GM19328 (cell line): ENCODE measurements around the gene STK4.
"Not testable (repeated sequence)": the region's sequence is repeated elsewhere in the genome, so short reads cannot be mapped to it uniquely, and the experiment has no call there.

Experiments used
- ATAC-seq: cut with Tn5 transposase; IDR thresholded peaks from one replicate; pipeline ENCODE4 v1.9.1; 2021; ENCODE audit warnings: mild to moderate bottlenecking, moderate library complexity; ENCODE audit not compliant: unreplicated experiment

The STK4 gene

DNA sequence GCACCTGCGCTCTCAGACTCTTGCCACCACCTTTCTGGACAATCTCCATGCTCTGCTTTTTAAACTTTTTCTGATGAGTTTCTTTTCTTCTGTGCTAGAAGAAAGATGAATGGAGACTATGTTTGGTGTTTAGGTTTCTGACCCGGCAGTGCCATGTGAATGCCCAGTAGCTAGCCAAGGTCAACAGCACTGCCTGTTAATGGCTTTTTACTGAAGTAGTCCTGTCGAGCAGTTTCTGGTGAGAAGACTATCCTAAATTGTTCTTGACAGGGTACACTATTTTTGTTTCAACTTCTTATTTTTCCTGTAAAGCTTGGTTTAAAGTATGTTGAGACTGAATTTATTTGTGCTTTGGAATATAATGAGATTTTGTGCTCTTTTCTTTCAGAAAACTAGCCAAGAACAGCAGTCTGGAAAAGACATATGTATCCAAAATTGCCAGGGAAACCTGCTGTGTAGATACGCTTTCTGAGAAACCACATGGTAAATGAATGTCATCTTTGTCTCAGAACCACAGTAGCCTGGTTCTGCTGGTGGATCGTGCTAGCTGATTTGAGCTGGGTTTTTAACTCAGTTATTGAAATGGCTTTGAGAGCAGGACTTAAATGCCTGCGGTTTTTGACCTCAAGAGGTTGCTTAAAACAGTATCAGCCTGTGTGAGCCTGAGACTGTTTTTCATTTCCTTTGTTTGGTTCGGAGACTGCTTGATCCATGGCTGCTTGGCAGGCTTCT lies 86.6 kb downstream of the STK4 start:
- ATAC-seq, result no peak

GRCh38 chr20:45053430-45054351 lies 87.4 kb downstream of the STK4 start:
- ATAC-seq, result no peak

DNA sequence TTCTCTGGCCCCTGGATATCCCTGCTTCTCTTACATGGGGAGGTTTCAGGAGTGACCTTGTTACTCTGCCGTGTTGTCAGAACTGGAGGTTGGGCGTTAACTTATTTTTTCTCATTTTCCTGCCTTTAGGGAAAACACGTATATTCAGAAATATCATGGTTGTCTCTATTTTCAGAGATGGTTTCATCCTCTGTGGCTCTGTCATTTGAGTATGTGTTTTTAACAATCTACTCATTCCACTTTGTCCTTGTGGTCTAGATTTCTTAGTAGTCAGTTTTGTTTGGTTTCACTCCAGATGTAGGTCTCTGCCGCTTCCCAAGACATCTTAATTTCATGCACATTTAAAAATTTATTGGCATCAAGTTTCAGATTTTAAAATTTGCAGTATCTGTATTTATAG lies 88.7 kb downstream of the STK4 start:
- no peak for ATAC-seq

DNA sequence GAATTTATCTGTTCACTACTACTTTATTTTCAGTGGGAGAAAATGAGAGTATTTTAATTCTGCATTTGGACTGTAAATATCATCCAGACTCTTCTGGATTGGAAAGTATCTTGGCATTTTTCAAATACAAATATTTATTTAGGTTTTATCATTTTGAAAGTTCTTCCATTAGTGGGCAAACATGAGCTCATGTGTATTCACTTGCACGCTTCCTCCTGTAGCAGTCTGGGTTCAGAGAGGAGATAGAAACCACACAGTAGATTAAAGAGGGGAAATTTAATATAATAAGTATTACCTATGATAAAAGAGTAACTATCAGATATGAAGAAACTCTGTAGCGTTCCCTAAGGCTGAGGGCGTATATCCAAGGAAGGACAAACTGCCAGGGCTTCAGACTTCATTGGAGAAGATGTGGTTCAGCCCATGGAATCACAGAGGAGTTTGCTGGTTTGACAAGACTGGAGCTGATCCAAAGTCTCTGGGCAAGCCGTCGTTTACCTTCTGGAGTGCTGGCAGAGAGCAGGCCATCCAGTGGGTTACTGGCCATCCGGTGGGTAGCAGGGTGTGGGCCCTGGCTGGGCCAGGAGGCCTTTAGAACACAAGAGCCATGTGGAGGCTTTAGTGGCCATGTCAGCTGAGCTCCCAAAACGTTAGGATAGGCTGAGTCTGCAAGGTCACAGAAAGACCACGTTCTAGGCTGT lies 90.3 kb downstream of the STK4 start:
- ATAC-seq, result no peak

DNA sequence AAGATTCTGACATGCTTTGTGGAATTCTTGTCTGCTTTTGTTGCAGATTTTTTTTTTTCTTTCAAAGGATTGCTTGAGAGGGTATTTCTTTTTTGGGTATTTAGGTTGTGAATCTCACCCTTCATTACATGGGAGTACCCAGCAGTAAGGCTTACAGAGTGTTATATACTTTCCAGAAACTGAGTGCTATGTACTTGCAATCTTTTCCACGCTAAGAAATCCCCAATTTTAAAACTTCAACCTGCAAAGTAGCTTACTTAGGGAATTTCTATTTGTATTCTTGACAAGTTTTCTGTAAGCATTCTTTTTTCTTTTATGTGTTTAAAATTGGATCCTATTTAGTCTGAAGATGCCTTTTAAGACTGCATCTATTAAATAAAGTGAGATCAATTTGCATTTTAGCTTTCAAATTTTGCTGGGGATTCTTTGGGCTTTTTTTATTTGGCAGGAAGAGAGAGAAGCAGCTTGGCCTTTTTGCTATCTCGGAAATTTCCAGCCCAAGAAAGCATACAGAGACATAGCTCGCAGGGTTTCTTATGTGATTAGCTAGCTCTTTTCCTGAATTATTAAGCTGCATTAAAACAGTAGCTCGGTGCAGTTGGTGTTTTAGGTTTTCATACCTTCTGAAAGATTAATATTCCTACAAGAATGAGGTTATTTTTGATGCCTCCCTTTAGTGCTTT lies 92.0 kb downstream of the STK4 start:
- no peak for ATAC-seq

DNA sequence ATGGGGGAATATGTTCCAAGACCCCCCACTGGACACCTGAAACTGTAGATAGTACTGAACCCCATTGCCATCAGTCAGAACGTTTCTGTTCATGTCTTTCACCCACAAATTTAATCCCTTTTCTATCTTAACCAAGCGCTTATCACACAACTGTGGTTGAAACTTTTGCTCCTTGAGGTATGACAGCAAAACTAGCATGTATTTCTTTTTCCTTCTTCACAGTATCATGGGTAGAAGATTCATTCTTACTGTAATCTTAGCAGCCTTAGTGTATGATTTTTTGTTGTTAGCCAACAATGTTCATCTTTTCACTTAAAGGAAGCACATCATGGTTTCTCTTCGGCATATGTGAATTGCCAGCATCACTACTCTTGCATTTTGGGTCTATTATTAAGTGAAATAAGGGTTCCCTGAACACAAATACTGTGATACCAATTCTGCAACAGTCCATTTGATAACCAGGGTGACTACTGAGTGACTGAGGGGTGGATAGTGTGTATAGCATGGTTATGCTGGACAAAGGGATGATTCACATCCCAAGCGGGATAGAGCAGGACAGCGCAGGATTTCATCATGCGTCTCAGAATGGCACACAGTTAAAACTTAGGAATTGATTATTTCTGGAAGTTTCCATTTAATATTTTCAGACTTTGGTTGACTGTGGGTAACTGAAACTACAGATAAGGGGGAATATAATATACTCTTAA lies 92.9 kb downstream of the STK4 start:
- no peak for ATAC-seq

GRCh38 chr20:45060294-45060693 lies 94.0 kb downstream of the STK4 start:
- no peak for ATAC-seq

DNA sequence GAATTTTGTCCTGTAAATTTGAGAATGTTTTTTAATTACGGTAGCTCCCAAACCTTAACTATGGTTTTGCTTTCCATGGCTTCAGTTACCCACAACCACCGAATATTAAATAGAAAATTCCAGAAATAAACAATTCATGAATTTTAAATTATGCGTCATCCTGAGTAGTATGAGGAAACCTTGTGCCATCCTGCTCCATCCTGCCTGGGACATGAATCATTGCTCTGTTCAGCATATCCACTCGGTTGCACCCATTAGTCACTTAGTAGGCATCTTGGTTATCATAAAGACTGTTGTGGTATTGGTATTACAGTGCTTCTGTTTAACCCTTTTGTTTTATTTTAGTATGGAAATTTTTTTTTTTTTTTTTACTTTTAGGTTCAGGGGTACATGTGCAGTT lies 94.9 kb downstream of the STK4 start:
- no peak for ATAC-seq

DNA sequence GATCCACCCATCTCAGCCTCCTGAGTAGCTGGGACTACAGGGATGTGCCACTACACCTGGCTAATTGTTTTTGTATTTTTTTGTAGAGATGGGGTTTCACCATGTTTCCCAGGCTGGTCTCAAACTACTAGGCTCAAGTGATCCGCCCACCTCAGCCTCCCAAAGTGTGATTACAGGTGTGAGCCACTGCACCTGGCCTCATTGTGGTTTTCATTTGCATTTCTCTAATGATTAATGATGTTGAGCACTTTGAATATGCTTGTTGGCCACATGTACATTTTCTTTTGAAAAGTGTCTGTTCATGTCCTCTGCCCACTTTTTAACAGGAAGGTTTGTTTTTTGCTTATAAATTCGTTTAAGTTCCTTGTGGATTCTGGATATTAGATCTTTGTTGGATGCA lies 96.8 kb downstream of the STK4 start:
- not testable (repeated sequence) for ATAC-seq

DNA sequence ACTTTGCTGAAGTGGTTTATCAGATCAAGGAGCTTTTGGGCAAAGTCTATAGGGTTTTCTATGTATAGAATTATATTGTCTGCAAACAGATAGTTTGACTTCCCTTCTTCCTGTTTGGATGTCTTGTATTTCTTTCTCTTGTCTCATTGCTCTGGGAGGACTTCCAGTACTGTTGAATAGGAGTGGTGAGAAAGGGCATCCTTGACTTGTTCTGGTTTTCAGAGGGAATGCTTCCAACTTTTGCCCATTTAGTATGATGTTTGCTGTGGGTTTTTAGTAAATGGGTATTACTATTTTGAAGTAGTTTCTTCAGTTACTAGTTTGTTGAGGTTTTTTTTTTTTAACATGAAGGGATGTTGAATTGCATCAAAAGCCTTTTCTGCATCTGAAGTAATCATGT lies 98.5 kb downstream of the STK4 start:
- no peak for ATAC-seq

- ATAC-seq, result no peak
Observed at GRCh38 chr20:45066372-45066771, 100.1 kb downstream of the STK4 start.

- ATAC-seq, result no peak
Observed at GRCh38 chr20:45067087-45067486, 100.8 kb downstream of the STK4 start.

GRCh38 chr20:45067558-45067957 lies 101.2 kb downstream of the STK4 start:
- no peak for ATAC-seq

DNA sequence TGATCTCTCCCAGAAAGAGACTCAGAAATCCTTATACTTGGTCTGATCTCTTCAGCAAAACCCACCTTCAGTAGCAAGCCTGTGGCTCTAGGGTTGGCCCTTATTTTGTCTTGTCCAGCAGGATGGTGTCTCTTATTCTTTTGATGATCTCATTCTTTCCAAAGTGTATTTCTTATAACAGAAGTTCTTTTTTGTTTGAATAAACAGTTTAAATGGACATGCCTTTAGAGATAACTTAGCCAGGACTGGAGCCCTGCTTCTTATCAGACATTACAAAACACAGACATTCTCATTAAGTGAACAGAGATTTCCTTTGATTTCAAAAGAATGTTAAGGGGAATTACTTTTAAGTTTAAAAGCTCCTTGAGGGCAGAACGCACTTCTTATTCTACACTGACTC lies 102.9 kb downstream of the STK4 start:
- ATAC-seq, result no peak

GRCh38 chr20:45070932-45071632 lies 104.8 kb downstream of the STK4 start:
- ATAC-seq, result no peak

GRCh38 chr20:45072066-45072465 lies 105.8 kb downstream of the STK4 start:
- no peak for ATAC-seq

- no peak for ATAC-seq
Observed at GRCh38 chr20:45073221-45073620, 106.9 kb downstream of the STK4 start.

GRCh38 chr20:45077559-45077958 lies 111.2 kb downstream of the STK4 start:
- ATAC-seq, result no peak

DNA sequence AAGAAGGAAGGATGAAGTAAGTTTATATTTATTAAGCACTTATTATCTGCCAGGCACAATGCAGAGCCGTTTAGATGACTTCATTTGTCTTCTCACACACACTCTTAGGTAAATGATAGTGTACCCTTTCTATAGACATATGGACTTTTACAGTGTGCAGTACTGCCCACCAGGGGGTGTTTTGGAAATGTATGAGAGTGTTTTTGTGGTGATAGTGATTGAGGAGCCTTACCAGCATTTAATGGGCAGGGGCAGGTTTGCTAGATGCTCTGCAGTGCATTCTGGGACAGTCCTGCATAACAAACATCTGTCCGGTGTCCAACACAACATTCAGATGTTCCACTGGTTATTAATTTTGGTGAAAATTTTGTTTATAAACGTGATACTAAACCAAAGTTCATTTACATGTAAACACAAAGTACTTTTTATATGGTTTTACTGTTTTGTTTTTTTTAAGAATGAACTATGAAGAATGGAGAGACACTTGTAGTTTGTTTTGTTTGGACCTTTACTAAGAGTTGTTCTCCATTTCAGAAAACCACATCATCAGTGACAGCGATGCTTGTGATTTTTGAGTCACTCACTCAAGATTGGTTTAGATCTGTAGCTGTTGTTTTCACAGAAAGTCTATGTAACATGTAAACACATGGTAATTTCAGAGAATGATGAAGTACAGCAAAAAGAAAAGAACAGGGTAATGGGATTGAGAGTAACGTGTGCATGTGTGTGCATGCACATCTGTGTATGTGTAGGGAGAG lies 114.7 kb downstream of the STK4 start:
- ATAC-seq, result no peak
